Muscle of arm (tissue), 12 donors: ENCODE measurements around the gene TSPAN9. TPM values are rescaled to one million over a fixed set of nuclear protein-coding genes. Genes with fewer than 3 reads are reported as not detected.
"Not testable (repeated sequence)": the region's sequence is repeated elsewhere in the genome, so short reads cannot be mapped to it uniquely, and the experiment has no call there.

Experiments
- DNase-seq: peaks from one replicate; pipeline ENCODE4 v3.0.0-alpha.2; 2013
- polyA plus RNA-seq, 12 donors: library from polyadenylated mRNA; unstranded; fragments of 120-200 nt; gene quantifications; one replicate each; pipeline ENCODE4 v1.2.1, GENCODE V29; 2013; ENCODE audit not compliant: insufficient read length in 12 of 12

The TSPAN9 gene
- polyA plus RNA-seq, 12 donors, result 55.2 to 563 (median 115) TPM

GRCh38 chr12:3041558-3042164 lies 35.5 kb upstream of the TSPAN9 start:
- DNase-seq, result peak; percentile 69

GRCh38 chr12:3042394-3042793 lies 34.8 kb upstream of the TSPAN9 start:
- no peak for DNase-seq

GRCh38 chr12:3042826-3043225 lies 34.4 kb upstream of the TSPAN9 start:
- no peak for DNase-seq

- no peak for DNase-seq
Measured at GRCh38 chr12:3043406-3043805, 33.8 kb upstream of the TSPAN9 start.

- DNase-seq, result no peak
Measured at GRCh38 chr12:3044141-3044630, 33.0 kb upstream of the TSPAN9 start.

- DNase-seq, result no peak
Measured at GRCh38 chr12:3045494-3045893, 31.7 kb upstream of the TSPAN9 start.

GRCh38 chr12:3045989-3046388 lies 31.2 kb upstream of the TSPAN9 start:
- no peak for DNase-seq

- no peak for DNase-seq
Measured at GRCh38 chr12:3046441-3047200, 30.6 kb upstream of the TSPAN9 start.

GRCh38 chr12:3047961-3048360 lies 29.2 kb upstream of the TSPAN9 start:
- DNase-seq, result no peak

- DNase-seq, result no peak
Measured at GRCh38 chr12:3048540-3048939, 28.6 kb upstream of the TSPAN9 start.

- no peak for DNase-seq
Measured at GRCh38 chr12:3049176-3049575, 28.0 kb upstream of the TSPAN9 start.

- no peak for DNase-seq
Measured at GRCh38 chr12:3049611-3050249, 27.4 kb upstream of the TSPAN9 start.

- no peak for DNase-seq
Measured at GRCh38 chr12:3054374-3054773, 22.8 kb upstream of the TSPAN9 start.

GRCh38 chr12:3055026-3055703 lies 22.0 kb upstream of the TSPAN9 start:
- no peak for DNase-seq

GRCh38 chr12:3055704-3056467 lies 21.3 kb upstream of the TSPAN9 start:
- DNase-seq, result no peak

GRCh38 chr12:3061059-3061458 lies 16.1 kb upstream of the TSPAN9 start:
- no peak for DNase-seq

GRCh38 chr12:3061501-3062215 lies 15.5 kb upstream of the TSPAN9 start:
- DNase-seq, result no peak

- no peak for DNase-seq
Measured at GRCh38 chr12:3065300-3065699, 11.9 kb upstream of the TSPAN9 start.

GRCh38 chr12:3065846-3066245 lies 11.3 kb upstream of the TSPAN9 start:
- DNase-seq, result not testable (repeated sequence)

- no peak for DNase-seq
Measured at GRCh38 chr12:3069714-3070113, 7.5 kb upstream of the TSPAN9 start.

GRCh38 chr12:3071107-3071506 lies 6.1 kb upstream of the TSPAN9 start:
- DNase-seq, result no peak
